Activated CD4-positive, alpha-beta T cell treated with anti-CD3 and anti-CD28 coated beads, Interleukin-2, amount 50 U/mL, for 48 hours (primary cell): ENCODE measurements around the gene SMARCB1.

Experiments
- DNase-seq, 2 experiments: peaks; one replicate each; pipeline ENCODE4 v3.0.0-alpha.2; 2020

Gene SMARCB1

DNA sequence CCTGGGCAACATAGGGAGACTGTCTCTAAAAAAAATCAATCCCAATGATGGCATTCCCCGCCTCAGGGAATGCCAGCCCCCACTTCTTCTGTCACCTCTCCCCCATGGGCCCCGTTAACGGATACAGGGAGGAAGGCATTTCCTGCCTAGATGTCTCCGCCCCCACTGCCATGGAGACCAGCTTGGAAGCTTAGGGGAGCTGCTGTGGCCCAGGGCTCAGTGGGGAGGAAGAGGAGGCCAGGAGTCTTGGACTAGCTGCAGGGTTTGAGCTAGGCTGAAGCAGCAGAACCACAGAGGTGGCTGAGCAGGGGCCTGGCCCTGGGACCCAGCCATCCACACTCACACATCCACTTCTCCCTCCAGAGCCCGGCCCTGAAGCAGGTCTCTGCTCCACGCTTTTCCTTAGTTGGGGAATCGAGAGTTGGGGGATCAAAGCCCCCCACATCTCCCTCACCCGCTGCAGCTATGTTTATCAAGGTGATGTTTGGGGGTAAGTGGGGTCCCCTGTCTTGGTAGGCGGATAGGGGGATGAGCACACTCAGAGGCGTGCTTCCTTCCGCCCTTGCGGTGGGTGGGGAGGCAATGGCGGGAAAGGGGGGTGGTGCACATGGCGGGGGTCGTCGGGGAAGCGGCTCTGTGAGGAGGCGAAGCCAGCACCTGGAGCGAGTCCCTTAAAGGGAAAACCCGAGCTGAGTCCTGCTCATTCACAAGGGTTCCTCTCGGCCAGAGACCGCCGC lies 23.8 kb upstream of the SMARCB1 start, which contains the start of gene C22orf15:
Gene C22orf15, plus strand, starts transcription at position 149 of the 737 bp plus-strand sequence. Its CDS starts 317 bp downstream, at position 466.
- peak in 1 of 2 experiments; percentile 26 for DNase-seq

DNA sequence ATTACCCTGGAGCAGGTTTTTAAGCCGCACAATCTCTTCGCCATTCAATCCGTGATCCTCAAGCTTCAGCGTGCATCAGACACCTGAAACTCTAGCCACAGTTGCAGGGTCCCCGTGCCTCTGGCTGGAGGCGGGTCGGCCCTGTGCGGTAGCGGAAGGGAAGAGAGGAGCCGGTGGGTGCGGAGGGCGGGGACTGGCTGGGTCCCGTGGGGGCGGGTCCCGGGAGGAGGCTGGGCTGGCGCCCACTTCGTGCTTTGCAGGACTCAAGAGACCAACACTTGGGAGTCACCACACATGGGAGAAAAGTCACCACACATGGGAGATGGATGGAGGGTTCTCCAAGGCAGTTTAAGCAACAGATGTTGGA lies 23.2 kb upstream of the SMARCB1 start:
- DNase-seq: peak; percentile 65 to 70

DNA sequence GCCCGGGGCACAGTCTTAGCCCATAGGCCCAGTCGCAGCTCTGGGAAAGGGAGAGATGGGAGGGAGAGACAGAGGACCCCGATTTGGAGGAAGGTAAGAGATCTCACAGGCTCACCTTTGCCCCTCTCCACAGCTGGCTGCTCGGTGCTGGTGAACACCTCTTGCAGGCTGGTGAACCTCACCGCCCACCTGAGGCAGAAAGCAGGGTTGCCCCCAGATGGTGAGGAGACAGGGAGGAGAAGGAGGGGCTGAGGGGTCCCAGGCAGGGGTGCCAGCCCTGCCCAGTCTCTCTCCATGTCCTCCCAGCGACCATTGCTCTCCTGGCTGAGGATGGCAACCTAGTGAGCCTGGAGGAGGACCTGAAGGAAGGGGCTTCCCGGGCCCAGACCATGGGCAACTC lies 22.8 kb upstream of the SMARCB1 start:
- no peak for DNase-seq

DNA sequence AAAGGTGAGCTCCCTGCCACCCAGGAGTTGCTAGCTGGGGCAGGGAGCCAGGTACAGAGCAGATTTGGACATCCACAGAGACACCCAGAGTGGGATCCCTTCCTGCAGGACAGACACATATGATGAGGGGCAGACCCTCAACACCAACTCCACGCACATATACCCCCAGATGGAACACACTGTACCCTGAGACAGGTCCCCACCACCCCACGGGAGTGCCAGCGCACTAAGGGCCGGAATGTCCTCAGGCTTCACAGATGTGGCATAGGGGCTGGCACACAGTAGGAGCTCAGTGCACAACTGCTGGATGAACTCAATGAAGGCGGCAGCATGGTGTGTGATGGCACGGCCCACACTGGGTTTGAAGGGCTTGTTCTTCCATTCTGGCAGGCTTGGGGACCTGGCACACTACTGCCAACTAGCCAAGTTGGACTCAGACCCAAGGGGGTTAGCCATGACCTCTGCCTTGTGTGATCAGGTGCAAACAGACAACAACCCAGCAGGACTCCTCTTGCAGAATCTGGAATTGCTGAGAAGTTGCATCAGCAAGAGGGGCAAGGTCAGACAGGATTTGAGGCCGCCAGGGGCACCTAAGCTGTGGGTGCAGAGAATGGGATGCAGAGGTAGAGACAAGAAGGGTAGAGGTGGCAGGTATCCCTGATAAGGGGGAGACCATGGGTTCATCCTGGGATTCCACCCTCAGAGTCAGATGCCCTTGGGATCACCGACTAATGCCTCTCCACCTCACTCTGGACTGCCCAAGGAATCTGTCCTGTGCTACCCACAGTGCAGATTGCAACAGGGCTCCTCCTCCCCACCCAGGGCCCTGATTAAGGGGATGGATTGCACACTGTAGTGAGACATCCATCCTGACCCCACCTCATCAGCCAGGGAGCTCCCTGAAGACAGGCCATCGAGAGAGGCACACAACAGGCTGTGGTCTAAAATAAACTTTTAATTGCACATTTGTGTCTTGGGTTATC lies 21.6 kb upstream of the SMARCB1 start:
- DNase-seq: no peak

DNA sequence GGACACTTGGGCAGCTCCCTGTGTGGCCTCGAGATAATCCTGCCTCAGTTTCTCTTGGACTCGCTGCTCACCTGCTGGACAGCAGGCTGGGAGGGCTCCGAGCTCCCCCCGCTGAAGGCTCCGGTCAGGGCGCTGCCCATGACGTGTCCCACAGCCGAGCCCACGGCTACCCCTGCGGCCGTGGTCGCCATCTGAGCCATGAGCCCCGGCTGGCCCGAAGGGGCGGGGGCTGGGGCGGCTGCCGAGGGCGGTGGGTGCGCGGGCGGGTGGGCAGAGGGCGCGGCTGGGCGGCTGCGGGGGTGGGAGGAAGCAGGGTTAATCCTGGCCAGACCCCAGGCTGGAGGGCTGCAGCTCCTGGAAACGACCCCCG lies 19.5 kb upstream of the SMARCB1 start:
- no peak for DNase-seq

DNA sequence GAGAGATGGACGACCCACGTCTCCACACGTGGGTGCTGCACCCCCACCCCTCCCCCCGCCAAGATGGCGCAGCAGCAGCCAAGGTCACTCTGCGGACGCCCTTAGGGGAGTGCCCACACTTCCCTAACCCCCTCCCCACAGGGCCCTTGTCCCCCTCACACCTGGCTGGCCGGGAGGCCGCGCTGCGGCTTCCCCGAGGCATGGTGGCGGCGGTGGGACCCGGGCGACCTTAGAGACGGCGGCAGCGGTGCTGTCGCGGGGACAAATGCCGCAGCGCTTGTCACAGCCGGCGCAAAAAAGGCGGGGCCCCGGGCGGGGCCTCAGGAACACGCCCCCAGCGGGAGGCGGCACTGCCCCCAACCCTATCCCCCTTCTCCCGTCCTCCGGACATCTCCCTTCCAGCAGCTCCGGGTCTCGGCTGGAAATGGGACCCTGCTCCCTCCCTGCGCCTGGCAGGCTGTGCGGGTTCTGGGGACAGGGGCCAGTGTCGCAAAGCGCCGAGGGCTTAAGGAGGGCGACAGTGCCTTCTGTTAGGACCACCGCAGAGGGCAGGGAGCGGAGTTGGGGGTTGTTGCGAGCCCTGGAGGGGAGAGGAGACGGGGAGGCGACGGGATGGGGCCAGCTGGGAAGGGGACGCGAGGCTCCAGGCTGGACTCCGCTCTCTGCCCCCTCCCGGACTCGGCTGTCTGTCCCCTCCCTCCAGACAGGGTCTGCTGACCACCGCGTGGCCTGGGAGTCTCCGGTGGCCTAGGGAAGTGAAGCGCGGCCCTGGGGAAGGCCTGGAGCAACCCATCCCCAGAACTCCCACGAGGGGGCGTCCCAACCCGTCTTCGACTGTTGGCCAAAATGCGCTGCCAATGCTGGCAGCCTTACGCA lies 18.9 kb upstream of the SMARCB1 start, which contains the start of gene CHCHD10:
Gene CHCHD10, minus strand, starts transcription at position 300 of the 876 bp plus-strand sequence. Its CDS starts 98 bp downstream, at position 202.
- DNase-seq: peak; percentile 78 to 86

DNA sequence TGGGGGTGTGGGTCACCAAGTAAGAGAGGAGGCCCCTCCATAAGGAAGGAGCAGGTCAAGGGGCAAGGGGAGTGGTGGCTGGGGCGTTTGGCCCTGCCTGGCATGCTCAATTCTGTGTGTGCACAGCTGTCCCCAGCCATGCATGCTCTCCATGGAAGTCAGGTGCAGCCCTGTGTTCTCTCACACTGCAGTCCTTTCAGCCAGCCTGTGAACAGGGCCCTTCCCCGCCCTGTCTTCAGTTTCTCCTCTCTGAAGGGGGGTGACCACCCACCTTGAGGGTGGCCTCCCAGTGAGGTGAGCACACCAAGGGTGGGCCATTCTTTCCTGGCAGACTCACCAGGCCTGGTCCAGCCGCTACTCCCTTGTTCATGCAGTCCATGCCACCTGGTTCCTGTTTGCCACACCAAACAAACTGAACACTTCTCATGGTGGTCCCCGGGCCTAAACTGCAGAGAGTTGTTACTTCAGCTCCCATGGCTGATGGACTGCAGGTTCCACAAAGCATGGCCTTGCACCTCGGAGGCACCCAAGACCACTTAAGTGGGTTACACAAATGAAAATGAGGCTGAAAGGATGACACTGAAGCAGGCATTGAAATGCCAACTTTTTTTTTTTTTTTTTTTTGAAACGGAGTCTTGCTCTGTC lies 17.3 kb upstream of the SMARCB1 start:
- DNase-seq: no peak

DNA sequence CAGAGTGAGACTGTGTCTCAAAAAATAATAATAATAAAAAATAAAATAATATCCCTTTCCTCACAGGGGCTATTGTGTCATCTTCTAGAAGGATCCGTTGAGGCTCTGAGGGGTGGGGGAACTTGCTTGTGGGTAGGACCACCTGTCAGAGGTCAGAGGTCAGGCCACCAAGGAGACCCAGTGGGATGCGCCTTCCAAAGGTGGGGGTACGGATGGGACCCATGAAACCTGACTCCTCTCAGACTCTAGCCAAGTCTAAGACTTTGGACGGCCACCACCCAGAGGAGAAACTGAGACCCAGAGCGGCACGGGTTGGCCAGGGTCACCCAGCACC lies 14.5 kb upstream of the SMARCB1 start:
- no peak for DNase-seq

DNA sequence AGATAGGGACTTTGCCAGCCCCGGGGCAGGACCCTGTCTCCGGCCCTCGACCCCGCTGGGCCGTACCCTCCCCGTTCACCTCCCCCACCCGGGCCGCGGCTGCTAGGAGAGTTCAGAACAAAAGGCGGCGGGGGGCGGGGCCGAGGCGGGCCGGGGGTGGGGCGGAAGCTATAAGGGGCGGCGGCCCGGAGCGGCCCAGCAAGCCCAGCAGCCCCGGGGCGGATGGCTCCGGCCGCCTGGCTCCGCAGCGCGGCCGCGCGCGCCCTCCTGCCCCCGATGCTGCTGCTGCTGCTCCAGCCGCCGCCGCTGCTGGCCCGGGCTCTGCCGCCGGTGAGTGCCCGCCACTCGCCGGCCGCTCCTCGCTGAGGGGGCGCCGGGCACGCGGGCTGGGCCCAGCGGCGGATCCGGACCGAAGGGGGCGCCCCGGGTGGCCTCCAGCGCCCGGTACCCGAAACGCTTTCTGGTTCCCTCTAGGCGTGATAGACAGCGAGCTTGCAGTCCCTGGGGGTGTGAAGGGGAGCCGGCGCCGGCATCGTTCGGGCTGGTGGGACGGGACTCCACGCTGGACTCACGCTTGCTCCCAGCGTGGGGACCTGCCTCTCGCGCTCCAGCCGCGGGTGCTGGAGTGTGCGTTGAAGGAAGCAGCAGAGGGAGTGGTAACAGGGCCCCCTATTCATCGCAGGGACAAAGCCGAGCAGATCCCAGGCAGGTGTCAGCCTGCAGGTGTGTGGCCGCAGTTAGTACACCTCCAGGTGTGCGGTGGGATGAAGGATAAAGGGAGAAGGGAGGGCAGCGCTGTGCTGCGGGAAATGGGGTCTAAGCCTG lies 13.9 kb upstream of the SMARCB1 start, which contains the start of gene MMP11:
Gene MMP11, plus strand, starts transcription at position 201 of the 825 bp plus-strand sequence. Its CDS starts 22 bp downstream, at position 223.
- peak; percentile 60 to 61 for DNase-seq

DNA sequence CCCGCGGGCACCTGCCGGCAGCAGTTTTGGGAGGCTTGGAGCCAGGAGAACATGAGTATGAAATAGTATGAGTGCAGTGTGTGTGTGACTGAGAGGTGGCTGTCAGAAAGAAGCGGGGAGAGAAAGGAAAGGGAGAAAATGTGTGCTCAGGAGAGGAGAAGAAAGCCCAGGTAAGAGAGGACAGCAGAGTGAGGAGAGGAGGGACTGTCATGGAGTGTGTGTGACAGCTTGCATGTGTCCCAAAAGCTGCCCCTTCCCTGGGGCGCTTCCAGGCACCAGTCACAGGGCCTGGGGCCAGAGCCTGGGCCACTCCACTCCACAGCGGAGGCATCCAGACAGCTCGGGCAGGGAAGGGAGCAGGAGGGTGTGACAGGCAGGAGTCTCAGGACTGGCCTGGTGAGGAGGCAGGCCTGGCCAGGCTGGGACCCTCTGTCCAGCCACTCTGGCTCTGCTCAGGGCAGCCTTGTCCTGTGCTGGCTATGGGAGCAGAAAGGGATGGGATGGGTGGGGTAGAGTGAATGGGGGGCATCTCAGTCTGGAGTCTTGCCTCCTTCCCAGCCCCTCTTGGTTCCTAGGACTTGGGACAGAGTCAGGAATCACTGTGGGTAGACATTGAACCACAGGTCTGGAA lies 13.2 kb upstream of the SMARCB1 start:
- no peak for DNase-seq

DNA sequence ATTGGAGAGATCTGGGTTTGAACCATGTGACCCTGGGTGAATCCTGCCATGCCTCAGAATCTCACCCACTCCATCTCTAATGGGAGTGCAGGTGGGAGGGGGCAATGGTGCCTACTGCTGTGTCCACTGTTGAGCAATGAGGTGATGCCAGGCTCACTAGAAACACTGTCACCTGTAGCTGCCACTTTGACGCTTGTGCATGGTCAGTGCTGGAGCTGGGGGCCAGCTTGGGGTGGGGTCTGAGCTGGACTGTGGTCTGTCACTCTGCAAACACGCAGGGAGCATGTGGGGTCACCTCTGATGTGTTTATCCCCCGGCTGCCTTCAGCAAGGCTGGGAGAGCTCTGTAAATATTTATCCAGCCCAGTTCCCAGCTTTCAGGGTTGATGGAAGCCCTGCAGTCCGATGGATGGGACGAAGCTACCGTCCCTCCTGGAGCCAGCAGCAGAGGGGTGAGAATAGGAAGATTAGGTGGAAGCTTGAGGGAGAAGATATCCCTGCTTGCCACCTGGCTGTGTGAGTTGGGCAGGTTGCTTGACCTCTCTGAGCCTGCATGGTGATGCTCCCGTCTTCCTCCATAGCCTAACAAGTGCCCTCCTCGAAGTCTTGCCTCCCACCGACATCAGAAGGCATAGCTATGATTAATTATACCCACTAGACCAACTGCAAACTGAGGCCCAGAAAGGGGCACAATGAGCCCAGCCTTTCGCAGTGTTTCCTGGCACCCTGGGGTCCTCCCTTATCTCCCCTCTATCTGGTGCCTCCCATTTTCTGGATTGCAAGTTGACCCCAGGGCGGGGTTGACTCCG lies 12.4 kb upstream of the SMARCB1 start:
- no peak for DNase-seq

DNA sequence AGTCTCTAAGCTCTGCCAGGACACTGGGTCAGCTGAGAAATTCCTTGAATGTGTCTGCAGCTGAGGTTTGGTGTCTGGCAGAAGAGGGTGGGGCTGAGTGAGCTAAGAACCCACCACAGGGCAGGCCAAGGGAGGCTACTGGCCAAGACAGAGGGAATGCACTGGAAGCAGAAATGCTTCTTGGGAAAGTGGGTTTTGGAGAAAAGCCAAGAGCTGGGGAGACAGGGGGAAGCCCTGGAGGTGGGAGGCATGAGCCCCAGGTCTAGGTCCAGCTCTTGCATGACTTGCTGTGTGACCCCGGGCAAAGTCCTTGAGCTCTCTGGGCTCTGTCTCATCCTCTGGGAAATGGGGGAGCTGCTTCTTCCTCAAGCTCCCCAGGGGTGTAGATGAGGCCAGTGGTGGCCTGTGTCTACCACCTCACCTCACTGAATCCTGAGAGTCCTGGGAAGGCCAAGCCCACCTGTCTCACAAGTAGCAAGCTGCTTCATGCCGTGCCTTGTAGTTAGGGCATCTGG lies 11.8 kb upstream of the SMARCB1 start:
- no peak for DNase-seq

DNA sequence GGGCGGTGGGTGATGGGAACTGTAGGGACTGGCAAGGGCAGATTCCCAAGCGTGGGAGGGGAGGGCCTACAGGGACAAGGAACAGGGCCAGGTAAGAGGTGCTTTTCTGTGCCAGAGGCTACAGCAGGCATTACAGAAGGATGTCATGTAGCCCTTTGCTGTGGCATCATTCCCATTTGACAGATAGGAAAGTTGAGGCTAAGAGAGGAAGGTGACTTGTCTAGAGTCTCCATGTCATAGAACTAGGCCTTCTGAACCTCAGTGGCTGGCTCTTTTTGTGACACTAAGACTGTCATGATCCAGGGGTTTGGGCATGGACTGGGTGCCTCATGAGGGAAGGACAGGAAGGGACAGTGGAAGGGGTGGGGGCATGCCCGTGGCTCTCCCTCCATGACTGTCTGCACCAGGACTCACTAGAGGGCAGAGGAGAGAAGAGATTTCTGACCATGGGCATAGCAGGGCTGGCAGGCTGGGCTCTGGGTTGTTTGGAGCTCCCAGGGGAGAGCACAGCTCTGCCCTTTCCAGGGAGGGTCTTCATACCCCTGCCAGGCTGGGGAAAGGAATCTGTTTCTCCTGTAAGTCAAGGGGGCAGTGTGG lies 10.9 kb upstream of the SMARCB1 start:
- DNase-seq: no peak

DNA sequence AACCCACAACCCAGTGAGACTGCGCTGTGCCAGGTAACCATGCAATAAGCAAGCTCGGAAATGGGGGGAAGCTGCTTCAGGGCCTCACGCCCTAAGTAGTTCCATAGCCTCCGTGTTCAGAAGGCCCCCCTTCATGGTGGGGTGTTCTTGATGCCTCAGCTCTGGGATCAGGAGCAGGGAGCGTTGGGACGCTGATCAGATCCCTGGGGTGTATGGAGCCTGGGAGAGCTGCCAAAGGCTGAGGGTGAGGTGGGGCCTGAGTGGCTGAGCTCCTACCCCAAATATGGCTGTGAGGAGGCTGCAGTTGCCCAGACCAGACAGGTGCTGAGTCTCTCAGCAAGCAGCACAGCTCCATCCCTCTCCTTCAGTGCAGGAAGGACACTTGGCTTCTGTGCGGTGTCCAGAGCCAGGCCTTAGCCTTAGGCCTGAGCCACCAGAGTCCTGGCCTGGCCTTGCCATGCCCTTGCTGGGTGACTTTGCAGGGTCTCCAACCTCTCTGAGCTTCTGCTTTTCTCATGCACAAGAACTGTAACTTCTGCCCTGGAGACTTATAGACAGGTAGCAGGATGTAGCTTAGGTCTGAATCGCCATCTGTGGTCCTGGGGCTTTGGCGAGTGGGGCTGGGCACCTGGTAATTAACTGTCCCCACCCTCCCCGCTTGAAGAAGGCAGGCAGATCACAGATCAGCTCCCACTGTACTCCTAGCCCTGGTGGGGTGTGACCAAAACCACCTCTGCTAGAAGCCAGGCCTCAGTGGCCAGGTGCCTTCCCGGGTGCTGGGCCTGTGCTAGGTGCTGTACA lies 8.8 kb upstream of the SMARCB1 start:
- no peak for DNase-seq

DNA sequence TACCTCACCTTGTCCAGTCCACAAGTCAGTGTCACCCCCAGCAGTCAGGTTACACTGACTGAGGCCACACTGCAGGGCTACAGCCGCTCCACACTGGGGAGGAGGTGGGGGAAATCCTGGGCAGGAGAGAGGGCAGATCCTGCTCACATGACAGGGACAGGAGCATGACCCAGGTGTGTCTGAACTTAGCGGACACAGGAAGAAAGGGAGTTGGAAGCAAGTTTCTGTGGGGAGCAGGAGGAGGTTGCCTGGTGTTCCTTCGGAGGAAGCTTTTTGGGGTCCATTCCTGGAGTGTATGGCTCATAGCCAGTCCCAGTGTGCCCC lies 8.2 kb upstream of the SMARCB1 start:
- DNase-seq: no peak

DNA sequence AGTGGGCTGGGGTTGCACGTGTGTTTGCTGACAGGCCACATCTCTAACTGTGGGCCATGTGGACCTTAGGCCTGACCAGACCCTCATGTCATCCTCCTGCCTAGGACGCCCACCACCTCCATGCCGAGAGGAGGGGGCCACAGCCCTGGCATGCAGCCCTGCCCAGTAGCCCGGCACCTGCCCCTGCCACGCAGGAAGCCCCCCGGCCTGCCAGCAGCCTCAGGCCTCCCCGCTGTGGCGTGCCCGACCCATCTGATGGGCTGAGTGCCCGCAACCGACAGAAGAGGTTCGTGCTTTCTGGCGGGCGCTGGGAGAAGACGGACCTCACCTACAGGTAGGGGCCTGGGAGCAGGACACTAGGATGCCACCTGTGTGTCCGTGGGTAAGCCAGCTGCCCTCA lies 7.7 kb upstream of the SMARCB1 start:
- no peak for DNase-seq

DNA sequence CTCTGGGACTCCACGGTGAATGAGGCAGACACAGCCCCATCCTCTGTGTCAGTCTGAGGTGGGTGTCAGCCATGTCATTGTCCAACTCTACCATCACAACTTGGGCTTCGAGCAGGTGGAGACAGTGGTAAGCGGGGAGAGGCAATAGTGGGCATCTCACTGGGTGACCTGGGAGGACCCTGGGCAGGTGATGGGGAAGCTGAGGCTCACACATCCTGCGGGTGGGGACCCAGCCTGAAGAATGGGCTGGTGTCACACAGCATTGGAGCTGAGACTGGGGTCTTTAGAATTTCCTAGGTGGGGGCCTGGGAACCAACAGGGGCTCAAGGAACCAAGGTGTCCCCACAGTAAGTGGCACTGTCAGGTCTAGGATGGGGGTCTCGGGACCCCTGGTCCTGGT lies 7.0 kb upstream of the SMARCB1 start:
- DNase-seq: no peak

DNA sequence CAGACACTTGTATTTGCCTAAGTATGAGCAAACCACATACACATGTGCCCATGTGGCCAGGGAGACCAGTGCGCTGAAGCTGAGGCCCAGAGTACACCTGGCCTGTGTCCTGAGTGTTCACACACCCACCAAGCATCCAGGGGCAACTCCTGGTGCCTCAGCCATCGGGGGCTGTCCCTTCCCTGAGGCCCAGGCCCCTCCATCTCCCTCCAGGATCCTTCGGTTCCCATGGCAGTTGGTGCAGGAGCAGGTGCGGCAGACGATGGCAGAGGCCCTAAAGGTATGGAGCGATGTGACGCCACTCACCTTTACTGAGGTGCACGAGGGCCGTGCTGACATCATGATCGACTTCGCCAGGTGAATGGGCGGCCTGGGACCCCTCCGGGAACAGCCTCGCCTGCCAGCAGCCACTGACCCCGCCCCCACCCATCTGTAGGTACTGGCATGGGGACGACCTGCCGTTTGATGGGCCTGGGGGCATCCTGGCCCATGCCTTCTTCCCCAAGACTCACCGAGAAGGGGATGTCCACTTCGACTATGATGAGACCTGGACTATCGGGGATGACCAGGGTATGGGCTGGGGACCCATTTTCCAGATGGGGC lies 6.5 kb upstream of the SMARCB1 start:
- DNase-seq: no peak
